NB4 (cell line): Measurements from ENCODE around the gene CD74.

Source experiments
- DNase-seq: peaks from one replicate; pipeline ENCODE4 v3.0.0; 2010; ENCODE audit warnings: low read depth
- H3K4me3 ChIP-seq: one replicate; pipeline ENCODE4 v1.5.1; 2011; ENCODE audit warnings: mild to moderate bottlenecking, low read depth, low read length, moderate library complexity
- CTCF ChIP-seq: IDR thresholded peaks from one replicate; pipeline ENCODE4 v1.5.1; 2012; ENCODE audit warnings: low read depth, low read length
- MAX ChIP-seq: IDR thresholded peaks from 2 replicates; pipeline ENCODE4 v1.6.1; 2011; ENCODE audit warnings: low read depth, low read length
- MYC ChIP-seq: IDR thresholded peaks from 2 replicates; pipeline ENCODE4 v1.6.1; 2011; ENCODE audit warnings: low read depth, low read length
- POLR2A ChIP-seq: IDR thresholded peaks from 2 replicates; pipeline ENCODE4 v1.6.1; 2011; ENCODE audit warnings: mild to moderate bottlenecking; ENCODE audit not compliant: insufficient read length; ENCODE audit errors: extremely low read depth

CD74 gene

GRCh38 chr5:150412319-150413175 lies at the start of gene CD74:
Gene CD74 (minus strand): TSS chr5:150412910. CDS start chr5:150412749, 161 bp downstream.
- DNase-seq, result peak; percentile 51
- H3K4me3 ChIP-seq, result no peak within 1 kb of the TSS
- TF ChIP-seq POLR2A (no peak), CTCF (no peak), MYC (no peak), MAX (no peak)

DNA sequence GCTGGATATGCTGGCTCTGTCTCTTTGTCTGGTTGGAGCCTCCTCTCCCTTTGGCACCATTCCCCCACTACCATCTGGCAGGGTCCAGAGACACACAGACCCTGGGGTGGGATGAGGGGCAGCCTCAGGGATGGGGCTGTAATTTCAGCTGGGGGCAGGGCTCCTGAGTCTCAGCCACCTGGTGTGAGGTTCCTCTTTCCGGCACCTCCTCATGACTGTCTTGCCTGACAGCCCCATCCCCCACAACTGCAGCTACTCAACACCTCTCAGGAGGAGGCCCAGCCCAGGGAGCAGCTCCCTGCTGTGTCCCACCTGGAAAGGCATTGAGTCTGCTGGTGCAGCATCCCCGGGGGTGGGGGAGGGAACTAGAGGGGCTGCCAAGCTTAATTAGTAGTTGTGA lies 48.5 kb upstream of the CD74 start:
- no peak for TF ChIP-seq CTCF
- TF ChIP-seq MAX, result no peak
- no peak for TF ChIP-seq MYC
- TF ChIP-seq POLR2A, result no peak
- DNase-seq, result peak; percentile 61
- no peak overlapping the region for H3K4me3 ChIP-seq

DNA sequence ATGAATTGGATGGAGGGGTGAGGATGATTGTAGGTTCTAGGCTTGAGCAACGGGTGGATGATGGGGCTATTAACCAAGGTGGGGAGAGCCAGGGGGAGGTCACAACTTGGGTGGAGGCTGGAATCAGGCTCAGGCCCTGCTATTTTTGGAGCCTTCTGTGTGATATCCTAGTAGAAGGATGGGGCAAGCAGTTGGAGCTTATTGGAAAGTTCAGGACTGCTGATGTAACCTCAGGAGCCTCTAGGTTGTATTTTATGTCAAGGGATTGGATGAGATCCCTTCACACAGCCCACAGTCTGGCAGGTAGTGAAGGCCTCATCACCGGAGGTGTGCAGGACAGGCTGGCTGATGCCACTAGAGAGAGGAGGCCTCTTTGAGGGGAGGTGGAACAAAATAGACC lies 48.1 kb upstream of the CD74 start:
- no peak for DNase-seq
- H3K4me3 ChIP-seq, result no peak overlapping the region
- TF ChIP-seq MYC (no peak), MAX (no peak), POLR2A (no peak), CTCF (no peak)

GRCh38 chr5:150458802-150459557 lies 46.3 kb upstream of the CD74 start:
- peak; percentile 76 for DNase-seq
- TF ChIP-seq MAX (peak; percentile 72), CTCF (peak; percentile 69), MYC (peak; percentile 76), POLR2A (no peak)
- H3K4me3 ChIP-seq, result no peak overlapping the region

- no peak overlapping the region for H3K4me3 ChIP-seq
- no peak for TF ChIP-seq CTCF
- TF ChIP-seq POLR2A, result no peak
- TF ChIP-seq MYC, result no peak
- DNase-seq, result no peak
Observed at GRCh38 chr5:150457562-150458240, 45.0 kb upstream of the CD74 start.
